ENCODE results near the gene DEPDC5. TPM values are rescaled to one million over a fixed set of nuclear protein-coding genes. Genes with fewer than 3 reads are reported as not detected.

Gene DEPDC5
- total RNA-seq, 2 donors from 2014 or later: 10.9 to 37.5 TPM

- no peak overlapping the region for H3K27ac ChIP-seq
- no peaks in the 10 kb centered on the region for H3K36me3 ChIP-seq
- WGBS: 64% methylated on average over 2 of the region's 2 CpGs
- H3K27me3 ChIP-seq (replicated peaks; ENCODE audit: insufficient read depth): no peaks in the 10 kb centered on the region
- no peak for TF ChIP-seq CTCF (IDR thresholded peaks at IDR 0.05)
- TF ChIP-seq POLR2A (IDR thresholded peaks at IDR 0.05): no peak
- no peak for TF ChIP-seq POLR2AphosphoS5 (IDR thresholded peaks at IDR 0.05)
- no peaks in the 10 kb centered on the region for H3K4me1 ChIP-seq (replicated peaks)
- no peaks in the 10 kb centered on the region for H3K9me3 ChIP-seq
- intact Hi-C loops (cut with DNase I): no loop called here
- H3K4me3 ChIP-seq: no peak overlapping the region
- DNase-seq (ENCODE audit: low spot score): no peak
Observed at GRCh38 chr22:31952094-31952401, 198.2 kb downstream of the DEPDC5 start.

GRCh38 chr22:31952472-31952871 lies 198.7 kb downstream of the DEPDC5 start:
- intact Hi-C loops (cut with DNase I): no loop called here
- DNase-seq (ENCODE audit: low spot score): no peak
- H3K4me1 ChIP-seq (replicated peaks): no peaks in the 10 kb centered on the region
- no peaks in the 10 kb centered on the region for H3K36me3 ChIP-seq
- TF ChIP-seq CTCF (IDR thresholded peaks at IDR 0.05) (no peak), POLR2AphosphoS5 (IDR thresholded peaks at IDR 0.05) (no peak), POLR2A (IDR thresholded peaks at IDR 0.05) (no peak)
- H3K27ac ChIP-seq: no peak overlapping the region
- 25% methylated on average over 2 of the region's 2 CpGs for WGBS
- H3K4me3 ChIP-seq: no peak overlapping the region
- H3K9me3 ChIP-seq: no peaks in the 10 kb centered on the region
- H3K27me3 ChIP-seq (replicated peaks; ENCODE audit: insufficient read depth): no peaks in the 10 kb centered on the region

- no peak for DNase-seq (ENCODE audit: low spot score)
- Histone ChIP-seq H3K27ac (no peak overlapping the region), H3K9me3 (no peaks in the 10 kb centered on the region), H3K4me3 (no peak overlapping the region), H3K36me3 (no peaks in the 10 kb centered on the region), H3K4me1 (replicated peaks) (no peaks in the 10 kb centered on the region), H3K27me3 (replicated peaks; ENCODE audit: insufficient read depth) (no peaks in the 10 kb centered on the region)
- no peak for TF ChIP-seq POLR2A (IDR thresholded peaks at IDR 0.05)
- TF ChIP-seq CTCF (IDR thresholded peaks at IDR 0.05): no peak
- no peak for TF ChIP-seq POLR2AphosphoS5 (IDR thresholded peaks at IDR 0.05)
- intact Hi-C loops (cut with DNase I): no loop called here
- 89% methylated on average over 3 of the region's 3 CpGs for WGBS
Observed at GRCh38 chr22:31953261-31953660, 199.4 kb downstream of the DEPDC5 start.

- no peak for DNase-seq (ENCODE audit: low spot score)
- Histone ChIP-seq H3K27me3 (replicated peaks; ENCODE audit: insufficient read depth) (no peaks in the 10 kb centered on the region), H3K27ac (no peak overlapping the region), H3K4me3 (no peak overlapping the region), H3K9me3 (no peaks in the 10 kb centered on the region), H3K36me3 (no peaks in the 10 kb centered on the region), H3K4me1 (replicated peaks) (no peaks in the 10 kb centered on the region)
- TF ChIP-seq POLR2AphosphoS5 (IDR thresholded peaks at IDR 0.05): no peak
- TF ChIP-seq CTCF (IDR thresholded peaks at IDR 0.05): no peak
- no peak for TF ChIP-seq POLR2A (IDR thresholded peaks at IDR 0.05)
- intact Hi-C loops (cut with DNase I): no loop called here
- WGBS: 63% methylated on average over 11 of the region's 11 CpGs
Observed at GRCh38 chr22:31954535-31955523, 201.0 kb downstream of the DEPDC5 start.

GRCh38 chr22:31956360-31956759 lies 202.5 kb downstream of the DEPDC5 start:
- Histone ChIP-seq H3K4me1 (replicated peaks) (no peaks in the 10 kb centered on the region), H3K9me3 (no peaks in the 10 kb centered on the region), H3K36me3 (no peaks in the 10 kb centered on the region), H3K4me3 (no peak overlapping the region), H3K27me3 (replicated peaks; ENCODE audit: insufficient read depth) (no peaks in the 10 kb centered on the region), H3K27ac (no peak overlapping the region)
- TF ChIP-seq CTCF (IDR thresholded peaks at IDR 0.05) (no peak), POLR2AphosphoS5 (IDR thresholded peaks at IDR 0.05) (no peak), POLR2A (IDR thresholded peaks at IDR 0.05) (no peak)
- 92% methylated on average over 12 of the region's 12 CpGs for WGBS
- intact Hi-C loops (cut with DNase I): no loop called here
- no peak for DNase-seq (ENCODE audit: low spot score)
